SK-N-SH (cell line): ENCODE data around the gene SLC17A2. TPM values are rescaled to one million over a fixed set of nuclear protein-coding genes. Genes with fewer than 3 reads are reported as not detected.

Experiments used
- CTCF ChIA-PET: fragments of 300-600, 350-600 bp; formaldehyde crosslinking; extraction: SDS; loops from one replicate; lab custom pipeline; 2021; lab: Yijun Ruan, JAX
- POLR2A ChIA-PET: fragments of 350-600 bp; sonication (Branson Sonifier 250); formaldehyde crosslinking; extraction: SDS; loops from one replicate; lab custom pipeline; 2020; ENCODE audit warnings: antibody characterized with exemption, inconsistent platforms; lab: Yijun Ruan, JAX
- DNase-seq: peaks from one replicate; pipeline ENCODE4 v3.0.0; 2012
- H2AFZ ChIP-seq: fragments of 200-600 bp; sonication (generic); 2 replicates; pipeline ENCODE4 v1.8.1; 2016; ENCODE audit warnings: antibody characterized with exemption, mild to moderate bottlenecking, low read depth
- H3F3A ChIP-seq: fragments of 200-600 bp; sonication (generic); replicated peaks from 2 replicates; pipeline ENCODE3; 2016; ENCODE audit warnings: antibody characterized with exemption, mild to moderate bottlenecking; ENCODE audit not compliant: insufficient read depth
- H3K27ac ChIP-seq, 2 experiments: fragments of 200-500 bp in 1 of 2; fragments of 200-600 bp in 1 of 2; sonication (Bioruptor generic) in 1 of 2; sonication (generic), shearing (Covaris generic) in 1 of 2; 2 replicates each; pipeline versions ENCODE4 v1.5.1 to v1.6.1; 2014 to 2016; ENCODE audit warnings: low read depth in 2 of 2, inconsistent platforms in 1 of 2, low read length in 1 of 2, mild to moderate bottlenecking in 1 of 2, mixed read lengths in 1 of 2
- H3K27me3 ChIP-seq: fragments of 200-600 bp; sonication (generic), shearing (Covaris generic); 2 replicates; pipeline ENCODE4 v1.6.1; 2016; ENCODE audit warnings: mixed run types; ENCODE audit not compliant: insufficient read depth
- H3K36me3 ChIP-seq, 2 experiments: fragments of 200-500 bp in 1 of 2; fragments of 200-600 bp in 1 of 2; sonication (Bioruptor generic) in 1 of 2; sonication (generic) in 1 of 2; replicated peaks in 1 of 2; 2 replicates each; pipeline versions ENCODE3 to v1.5.1; 2014 to 2016; ENCODE audit warnings: low read length in 1 of 2, mild to moderate bottlenecking in 1 of 2; ENCODE audit not compliant: insufficient read depth in 2 of 2, control insufficient read depth in 1 of 2
- H3K4me1 ChIP-seq, 2 experiments: fragments of 200-500 bp in 1 of 2; fragments of 200-600 bp in 1 of 2; sonication (Bioruptor generic) in 1 of 2; sonication (generic), shearing (Covaris generic) in 1 of 2; 2 replicates each; pipeline versions ENCODE4 v1.5.1 to v1.6.1; 2014 to 2016; ENCODE audit warnings: low read depth in 1 of 2, low read length in 1 of 2, mixed run types in 1 of 2; ENCODE audit not compliant: insufficient read depth in 2 of 2, control insufficient read depth in 1 of 2
- H3K4me2 ChIP-seq: fragments of 200-600 bp; sonication (generic), shearing (Covaris generic); 2 replicates; pipeline ENCODE4 v1.6.1; 2017; ENCODE audit warnings: mixed run types
- H3K4me3 ChIP-seq, 2 experiments: fragments of 200-500 bp in 1 of 2; fragments of 200-600 bp in 1 of 2; sonication (Bioruptor generic) in 1 of 2; sonication (generic), shearing (Covaris generic) in 1 of 2; 2 replicates each; pipeline versions ENCODE4 v1.5.1 to v1.8.1; 2014 to 2016; ENCODE audit warnings: low read depth in 2 of 2, inconsistent platforms in 1 of 2, low read length in 1 of 2, mild to moderate bottlenecking in 1 of 2, mixed read lengths in 1 of 2, moderate library complexity in 1 of 2
- H3K79me2 ChIP-seq: fragments of 200-600 bp; sonication (generic); 2 replicates; pipeline ENCODE4 v1.8.1; 2017; ENCODE audit warnings: mild to moderate bottlenecking; ENCODE audit not compliant: insufficient read depth
- H3K9ac ChIP-seq: fragments of 200-600 bp; sonication (generic); 2 replicates; pipeline ENCODE4 v1.6.1; 2017; ENCODE audit warnings: mixed run types
- H3K9me2 ChIP-seq: fragments of 200-600 bp; sonication (generic); 2 replicates; pipeline ENCODE4 v1.6.1; 2017; ENCODE audit warnings: mixed run types
- H3K9me3 ChIP-seq: fragments of 200-600 bp; sonication (generic); 2 replicates; pipeline ENCODE4 v1.6.1; 2017; ENCODE audit warnings: mixed run types, mild to moderate bottlenecking, moderate library complexity
- H4K20me1 ChIP-seq: fragments of 200-600 bp; sonication (generic); 2 replicates; pipeline ENCODE4 v1.6.1; 2017; ENCODE audit warnings: mild to moderate bottlenecking, mixed run types; ENCODE audit not compliant: insufficient read depth
- CHD2 ChIP-seq: fragments of 150-350 bp; IDR thresholded peaks from 2 replicates; pipeline ENCODE4 v1.6.1; 2018; ENCODE audit warnings: low read length; ENCODE audit not compliant: partially characterized antibody
- ELF1 ChIP-seq: IDR thresholded peaks from 2 replicates; pipeline ENCODE4 v1.4.0; 2012
- EP300 ChIP-seq, 2 experiments: IDR thresholded peaks; 2 replicates each; pipeline versions ENCODE4 v1.4.0 to v1.6.1; 2012; ENCODE audit warnings: borderline replicate concordance in 1 of 2, low read depth in 1 of 2, low read length in 1 of 2
- EZH2phosphoT487 ChIP-seq: fragments of 200-600 bp; sonication (generic); IDR thresholded peaks from 2 replicates; pipeline ENCODE4 v1.6.1; 2017; ENCODE audit warnings: low read depth, mixed run types, mild to moderate bottlenecking, antibody characterized with exemption, moderate library complexity, borderline replicate concordance
- FOXJ3 ChIP-seq: sonication (generic); formaldehyde crosslinking; IDR thresholded peaks from 2 replicates; pipeline ENCODE4 v1.5.1; 2020; ENCODE audit warnings: mild to moderate bottlenecking, missing genetic modification reagents
- GATA2 ChIP-seq: sonication (generic); formaldehyde crosslinking; IDR thresholded peaks from 2 replicates; pipeline ENCODE4 v1.5.0; 2020; ENCODE audit warnings: mild to moderate bottlenecking, missing genetic modification reagents
- IRF3 ChIP-seq: fragments of 150-350 bp; IDR thresholded peaks from 2 replicates; pipeline ENCODE4 v1.6.1; 2016; ENCODE audit warnings: mild to moderate bottlenecking, low read depth, low read length
- MAX ChIP-seq: IDR thresholded peaks from 2 replicates; pipeline ENCODE4 v1.4.0; 2012; ENCODE audit warnings: low read depth
- MEF2A ChIP-seq: IDR thresholded peaks from 2 replicates; pipeline ENCODE4 v1.4.0; 2012; ENCODE audit warnings: low read depth, borderline replicate concordance
- MXI1 ChIP-seq: IDR thresholded peaks from 2 replicates; pipeline ENCODE4 v1.6.1; 2012; ENCODE audit warnings: mild to moderate bottlenecking, low read depth, low read length, improper control_type of control experiment
- NRF1 ChIP-seq: IDR thresholded peaks from 2 replicates; pipeline ENCODE4 v1.6.1; 2012; ENCODE audit warnings: low read depth, mild to moderate bottlenecking, low read length
- POLR2AphosphoS5 ChIP-seq: IDR thresholded peaks from 2 replicates; pipeline ENCODE4 v1.6.1; 2012; ENCODE audit warnings: low read depth, low read length
- RFX5 ChIP-seq: IDR thresholded peaks from 2 replicates; pipeline ENCODE4 v1.6.1; 2012; ENCODE audit warnings: mild to moderate bottlenecking, improper control_type of control experiment, low read length
- RXRA ChIP-seq: IDR thresholded peaks from 2 replicates; pipeline ENCODE4 v1.4.0; 2012; ENCODE audit warnings: low read depth, mild to moderate bottlenecking, borderline replicate concordance
- SMC3 ChIP-seq: IDR thresholded peaks from 2 replicates; pipeline ENCODE4 v1.6.1; 2012; ENCODE audit warnings: low read depth, low read length, improper control_type of control experiment
- TCF12 ChIP-seq: IDR thresholded peaks from 2 replicates; pipeline ENCODE4 v1.4.0; 2012
- USF2 ChIP-seq: fragments of 150-350 bp; IDR thresholded peaks from 2 replicates; pipeline ENCODE4 v1.6.1; 2017; ENCODE audit warnings: antibody characterized with exemption, low read length, low read depth, borderline replicate concordance
- WGBS: methylation state at CpG from one replicate; pipeline ENCODE4 v1.1.6; 2017; ENCODE audit warnings: low lambda C conversion rate; 5-methylcytosine and 5-hydroxymethylcytosine counted together
- polyA plus RNA-seq, 3 experiments: library from polyadenylated mRNA; depleted of rRNA; stranded (reverse); fragments of >200 nt; gene quantifications; 2 replicates each; pipeline ENCODE4 v1.2.3, GENCODE V29; 2012

Gene SLC17A2
- polyA plus RNA-seq, 1 of the 3 experiments (the other 2 are of a cell fraction) = not detected

- WGBS = 67% methylated on average over 8 of the region's 8 CpGs
- Histone ChIP-seq H3K36me3 (no peaks in the 10 kb centered on the region), H3K9me2 (no peaks in the 10 kb centered on the region), H3K27ac (no peak overlapping the region), H3K4me3 (no peak overlapping the region), H3K9me3 (no peaks in the 10 kb centered on the region), H3K79me2 (no peaks in the 10 kb centered on the region), H4K20me1 (no peaks in the 10 kb centered on the region), H3K4me1 (no peaks in the 10 kb centered on the region), H3K9ac (no peak overlapping the region), H3K4me2 (no peak overlapping the region), H3K27me3 (no peaks in the 10 kb centered on the region), H2AFZ (no peak overlapping the region), H3F3A (no peaks in the 10 kb centered on the region)
- ChIA-PET POLR2A (interaction anchor here (0.8 kb wide), 1 partner anchor 76 kb away, joined by 4 read pairs; a partner anchor contains a TSS), CTCF (interaction anchor here (0.9 to 1.7 kb wide), 3 partner anchors 14 to 225 kb away, joined by 3 to 5 read pairs (median 4); no protein-coding TSS in a partner anchor)
- DNase-seq = no peak
- TF ChIP-seq NRF1 (no peak), MXI1 (no peak), MAX (no peak), SMC3 (no peak), RFX5 (no peak), EZH2phosphoT487 (no peak), GATA2 (no peak), MEF2A (no peak), RXRA (no peak), CHD2 (no peak), IRF3 (no peak), USF2 (no peak), POLR2AphosphoS5 (no peak)
Measured at GRCh38 chr6:25944688-25945574, 14.4 kb upstream of the SLC17A2 start.

GRCh38 chr6:25943887-25944286 is 13.4 kb upstream of the SLC17A2 start:
- H3K36me3 ChIP-seq = no peaks in the 10 kb centered on the region
- H3F3A ChIP-seq = no peaks in the 10 kb centered on the region
- H3K9me2 ChIP-seq = no peaks in the 10 kb centered on the region
- no peak overlapping the region for H3K4me3 ChIP-seq
- POLR2A ChIA-PET = no interaction called here
- CTCF ChIA-PET = interaction anchor here (0.9 to 1.7 kb wide), 3 partner anchors 13 to 224 kb away, joined by 3 to 5 read pairs (median 4); no protein-coding TSS in a partner anchor
- no peak overlapping the region for H3K4me2 ChIP-seq
- no peak overlapping the region for H2AFZ ChIP-seq
- no peak for DNase-seq
- 33% methylated on average over 1 of the region's 1 CpG for WGBS
- H3K9me3 ChIP-seq = no peaks in the 10 kb centered on the region
- no peaks in the 10 kb centered on the region for H3K4me1 ChIP-seq
- H4K20me1 ChIP-seq = no peaks in the 10 kb centered on the region
- H3K9ac ChIP-seq = no peak overlapping the region
- H3K79me2 ChIP-seq = no peaks in the 10 kb centered on the region
- H3K27me3 ChIP-seq = no peaks in the 10 kb centered on the region
- TF ChIP-seq ELF1 (no peak), TCF12 (no peak), FOXJ3 (CRISPR knock-in tag) (no peak), EP300 (IDR thresholded peaks at IDR 0.05; ENCODE audit: borderline replicate concordance in 1 of 2, low read depth in 1 of 2, low read length in 1 of 2) (no peak)
- no peak overlapping the region for H3K27ac ChIP-seq
